ENCODE data around the gene SF3A1.

DNA sequence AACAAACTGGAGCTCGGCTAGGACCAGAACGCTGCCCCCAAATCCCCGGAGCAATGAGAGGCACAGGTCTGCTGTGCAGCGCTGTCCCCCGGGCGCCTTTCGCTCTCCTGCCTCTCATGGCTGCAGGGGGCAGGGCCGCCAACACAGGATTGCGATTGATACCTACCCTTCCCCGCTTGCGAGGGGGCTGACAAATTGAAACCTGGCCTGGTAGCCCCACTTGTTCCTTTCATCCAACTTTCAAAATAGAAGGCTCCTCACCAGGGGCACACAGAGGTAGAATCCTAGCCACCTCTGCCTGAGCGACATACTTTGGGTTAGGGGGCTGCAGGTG lies 66.7 kb downstream of the SF3A1 start:
- no peak for TF ChIP-seq SUZ12 (IDR thresholded peaks at IDR 0.05)
- no peak for TF ChIP-seq TARDBP (IDR thresholded peaks at IDR 0.05)
- TF ChIP-seq HDGF (IDR thresholded peaks at IDR 0.05; ENCODE audit: borderline replicate concordance) = no peak
- no peak for TF ChIP-seq CTBP1 (IDR thresholded peaks at IDR 0.05; ENCODE audit: borderline replicate concordance)
- TF ChIP-seq FOXK2 (IDR thresholded peaks at IDR 0.05) = no peak
- no peak for TF ChIP-seq SP1 (IDR thresholded peaks at IDR 0.05)
- TF ChIP-seq ELF4 (IDR thresholded peaks at IDR 0.05) = no peak
- no peak for TF ChIP-seq LEF1 (IDR thresholded peaks at IDR 0.05; ENCODE audit: borderline replicate concordance)
- TF ChIP-seq ZNF384 (IDR thresholded peaks at IDR 0.05) = no peak
- no peak for TF ChIP-seq BHLHE40 (IDR thresholded peaks at IDR 0.05; ENCODE audit: borderline replicate concordance)
- TF ChIP-seq FOXM1 (IDR thresholded peaks at IDR 0.05; ENCODE audit: borderline replicate concordance) = no peak
- TF ChIP-seq ARNT (IDR thresholded peaks at IDR 0.05) = no peak
